ENCODE measurements around the gene XYLT2.

Gene XYLT2

DNA sequence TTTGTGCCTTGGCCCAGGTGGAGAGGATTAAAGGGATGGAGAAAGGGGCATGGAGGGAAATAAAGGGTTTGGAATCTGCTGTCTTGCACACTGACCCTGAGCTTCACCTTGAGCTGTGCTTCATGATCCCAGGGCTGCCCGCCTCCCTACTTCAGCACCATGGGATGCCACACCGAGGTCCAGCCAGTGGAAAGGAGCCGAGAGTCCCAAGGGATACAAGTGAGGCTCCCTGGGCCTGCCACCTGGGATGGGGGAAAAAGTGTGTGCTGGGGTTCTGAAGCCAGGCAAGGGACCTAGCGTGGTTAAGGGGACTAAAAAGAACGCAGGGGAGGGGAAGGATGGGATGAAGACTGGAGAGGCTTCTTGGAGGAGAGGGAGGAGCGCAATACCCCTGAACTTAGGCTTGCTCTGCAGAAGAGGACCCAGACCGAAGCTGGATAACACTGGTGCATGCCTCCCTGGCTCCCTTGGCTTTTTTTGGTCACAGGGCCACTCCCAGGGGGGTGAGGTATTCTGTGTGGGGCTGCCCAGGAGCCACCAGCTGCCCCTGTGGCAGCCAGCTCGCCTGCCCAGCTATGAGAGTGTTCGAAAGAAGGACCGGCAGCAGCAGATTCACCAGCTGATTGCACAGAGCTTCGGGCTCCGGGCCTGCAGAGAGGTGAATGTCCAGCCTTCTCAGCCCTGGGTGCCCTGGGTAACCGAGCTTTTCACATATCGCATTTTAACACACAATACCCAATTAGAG is 19.9 kb downstream of the XYLT2 start:
- DNase-seq = no peak

DNA sequence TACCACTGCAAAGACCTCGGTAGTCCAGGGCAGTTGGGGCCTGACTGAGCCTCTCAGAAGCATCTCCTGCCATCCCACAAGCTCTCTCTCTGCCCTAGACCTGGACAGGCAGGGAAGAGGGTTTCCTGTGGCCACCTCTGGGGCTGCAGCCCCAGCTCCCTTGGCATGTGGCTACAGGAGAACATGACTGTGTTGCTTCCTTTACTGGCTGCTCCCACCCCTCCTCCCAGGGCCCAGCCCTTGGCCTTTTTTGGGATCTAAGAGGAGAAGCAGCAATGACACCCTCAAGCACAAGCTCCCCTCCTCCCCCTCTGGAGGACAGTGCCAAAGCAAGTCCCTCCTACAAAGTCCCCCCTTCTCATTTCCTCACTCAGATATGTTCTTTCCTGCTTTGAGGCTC is 21.5 kb downstream of the XYLT2 start:
- no peak for DNase-seq

DNA sequence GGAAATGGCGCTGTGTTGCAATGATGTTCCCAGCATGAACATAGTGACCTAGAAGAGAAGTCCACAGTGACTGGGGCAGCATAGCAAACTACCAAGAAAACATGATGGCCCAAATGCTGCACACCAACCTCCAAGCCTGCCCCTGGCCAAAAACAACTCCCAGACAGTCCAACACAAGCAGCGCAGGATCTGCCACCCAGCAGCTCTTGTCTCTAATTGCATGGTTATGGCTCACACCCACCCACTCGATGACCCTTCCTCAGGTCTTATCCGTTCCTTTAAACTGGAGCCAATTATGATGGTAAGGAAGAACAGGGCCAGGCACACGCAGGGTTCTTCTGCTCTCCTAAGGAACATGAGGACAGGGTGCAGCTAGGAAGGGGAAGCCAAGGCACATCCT is 24.1 kb downstream of the XYLT2 start:
- no peak for DNase-seq

DNA sequence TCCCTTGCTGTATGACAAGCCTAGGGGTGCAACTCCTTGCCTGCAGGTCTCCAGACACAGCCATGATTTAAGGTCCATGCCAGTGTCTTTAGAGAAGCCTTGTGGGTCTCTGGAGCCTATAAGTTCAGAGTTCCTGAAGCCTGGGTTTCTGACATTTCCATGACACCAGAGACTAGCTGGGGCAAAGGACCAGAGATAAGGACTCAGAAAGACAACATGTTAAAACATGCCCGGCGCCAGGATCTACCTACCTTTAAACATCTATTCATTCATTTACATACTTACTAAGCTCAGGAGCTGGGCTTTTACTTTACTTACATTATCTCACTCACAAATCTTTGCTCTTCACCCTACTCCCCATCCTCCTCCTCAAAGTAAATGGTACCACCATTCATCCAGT is 25.6 kb downstream of the XYLT2 start:
- no peak for DNase-seq

DNA sequence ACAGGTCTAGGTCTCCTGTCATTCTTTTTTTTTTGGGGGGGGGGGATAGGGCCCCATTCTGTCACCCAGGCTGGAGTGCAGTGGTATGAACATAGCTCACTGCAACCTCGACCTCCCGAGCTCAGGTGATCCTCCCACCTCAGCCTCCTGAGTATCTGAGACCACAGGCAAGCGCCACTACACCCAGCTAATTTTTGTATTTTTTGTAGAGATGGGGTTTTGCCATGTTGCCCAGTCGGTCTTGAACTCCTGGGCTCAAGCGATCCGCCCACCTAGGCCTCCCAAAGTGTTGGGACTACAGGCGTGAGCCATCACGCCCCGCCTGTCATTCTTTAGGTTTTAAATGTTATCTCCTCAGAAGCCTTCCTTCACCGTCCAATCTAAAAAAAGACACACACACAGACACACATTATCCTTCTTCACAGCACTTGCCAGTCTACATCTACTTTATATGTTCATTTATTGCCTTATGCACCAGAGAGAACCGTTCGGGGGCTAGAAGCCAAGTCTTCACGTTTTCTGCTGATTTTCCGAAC is 26.4 kb downstream of the XYLT2 start:
- peak in 3 of 4 experiments; percentile 8 to 41 (median 17) for DNase-seq

DNA sequence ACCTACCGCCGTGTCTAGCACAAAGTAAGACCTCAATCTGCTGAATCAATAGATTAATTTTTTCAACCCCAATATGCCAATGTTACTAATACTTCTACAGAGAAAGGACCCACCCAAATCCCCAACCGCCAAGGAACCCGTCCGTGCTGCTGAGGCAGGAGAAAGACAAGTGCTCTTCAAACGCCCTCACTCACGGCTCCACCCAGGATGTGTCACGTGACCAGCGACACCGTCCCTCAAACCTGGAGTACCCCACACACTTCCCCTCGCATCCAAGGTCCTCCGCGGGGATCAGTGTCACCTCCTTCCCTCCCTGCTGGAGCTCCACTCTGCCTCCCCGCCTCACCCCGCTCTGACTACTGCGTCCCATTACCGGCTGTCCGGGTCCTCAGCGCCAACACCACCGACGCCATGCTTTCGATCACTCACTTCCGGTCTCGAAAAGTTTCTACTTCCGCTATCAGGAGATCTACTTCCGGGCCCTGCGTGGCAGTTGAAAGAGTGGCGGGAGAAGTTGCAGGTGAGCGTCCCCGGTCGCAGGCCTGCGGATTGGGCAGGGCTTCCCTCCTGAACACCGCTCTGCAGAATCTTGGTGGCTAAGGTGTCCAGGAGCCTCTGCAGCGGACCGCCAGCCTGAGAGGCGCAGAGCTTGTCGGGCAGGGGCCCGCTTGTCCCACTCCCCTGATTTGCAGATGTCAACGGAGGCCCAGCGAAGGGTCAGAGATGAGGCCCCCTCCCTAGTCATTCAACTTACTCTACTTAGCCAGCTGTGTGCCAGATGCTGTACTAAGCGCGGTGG is 27.0 kb downstream of the XYLT2 start, which contains the start of the genes EME1 and MRPL27:
Gene EME1, plus strand, starts transcription at position 472 of the 799 bp plus-strand sequence. CDS start 1,980 bp downstream, outside the sequence.
Gene MRPL27, minus strand, starts transcription at position 427 of the 799 bp plus-strand sequence. Its CDS starts 14 bp downstream, at position 413.
- DNase-seq = peak; percentile 87 to 93 (median 90)

DNA sequence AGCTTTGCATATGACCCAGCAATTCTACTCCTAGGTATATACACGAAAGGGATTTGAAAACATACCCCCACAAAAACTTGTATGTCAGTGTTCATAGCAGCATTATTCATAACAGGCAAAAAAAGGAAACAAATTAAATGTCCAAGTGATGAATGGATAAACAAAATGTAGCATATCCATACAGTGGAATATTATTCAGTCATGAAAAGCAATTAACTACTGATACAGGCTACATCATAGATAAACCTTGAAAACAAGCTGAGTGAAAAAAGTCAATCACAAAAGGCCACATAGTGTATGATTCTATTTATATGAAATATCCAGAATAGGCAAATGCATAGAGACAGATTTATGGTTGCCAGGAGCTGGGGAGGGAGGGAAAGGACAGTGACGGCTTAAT is 27.8 kb downstream of the XYLT2 start:
- no peak for DNase-seq

DNA sequence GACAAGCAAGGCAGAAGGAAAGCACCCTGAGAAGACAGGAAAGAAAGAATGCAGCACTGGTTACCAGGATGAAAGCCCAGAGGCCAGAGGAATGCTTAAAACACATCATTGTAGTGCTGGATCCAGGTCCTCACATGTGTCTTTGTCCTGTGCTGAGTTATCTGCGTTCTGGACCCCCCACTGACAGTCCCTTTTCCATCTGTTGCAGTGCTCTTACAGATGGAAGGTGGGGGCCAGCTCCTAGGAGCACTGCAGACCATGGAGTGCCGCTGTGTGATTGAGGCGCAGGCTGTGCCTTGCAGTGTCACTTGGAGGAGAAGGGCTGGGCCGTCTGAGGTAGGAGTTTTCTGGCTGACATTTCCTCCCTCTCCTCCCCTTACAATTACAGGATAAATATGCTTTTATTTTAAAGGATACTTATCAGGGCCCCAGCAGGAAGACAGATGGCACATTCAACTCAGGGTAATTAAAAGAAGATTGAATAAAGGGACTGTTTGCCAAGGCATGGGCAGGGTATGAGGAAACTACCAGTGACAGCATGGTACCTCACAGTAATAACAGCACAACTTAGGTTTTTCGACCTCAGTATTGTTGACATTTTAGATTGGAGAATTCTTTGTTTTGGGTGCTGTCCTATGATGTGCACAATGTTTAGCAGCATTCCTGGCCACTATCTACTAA is 30.1 kb downstream of the XYLT2 start:
- no peak for DNase-seq

DNA sequence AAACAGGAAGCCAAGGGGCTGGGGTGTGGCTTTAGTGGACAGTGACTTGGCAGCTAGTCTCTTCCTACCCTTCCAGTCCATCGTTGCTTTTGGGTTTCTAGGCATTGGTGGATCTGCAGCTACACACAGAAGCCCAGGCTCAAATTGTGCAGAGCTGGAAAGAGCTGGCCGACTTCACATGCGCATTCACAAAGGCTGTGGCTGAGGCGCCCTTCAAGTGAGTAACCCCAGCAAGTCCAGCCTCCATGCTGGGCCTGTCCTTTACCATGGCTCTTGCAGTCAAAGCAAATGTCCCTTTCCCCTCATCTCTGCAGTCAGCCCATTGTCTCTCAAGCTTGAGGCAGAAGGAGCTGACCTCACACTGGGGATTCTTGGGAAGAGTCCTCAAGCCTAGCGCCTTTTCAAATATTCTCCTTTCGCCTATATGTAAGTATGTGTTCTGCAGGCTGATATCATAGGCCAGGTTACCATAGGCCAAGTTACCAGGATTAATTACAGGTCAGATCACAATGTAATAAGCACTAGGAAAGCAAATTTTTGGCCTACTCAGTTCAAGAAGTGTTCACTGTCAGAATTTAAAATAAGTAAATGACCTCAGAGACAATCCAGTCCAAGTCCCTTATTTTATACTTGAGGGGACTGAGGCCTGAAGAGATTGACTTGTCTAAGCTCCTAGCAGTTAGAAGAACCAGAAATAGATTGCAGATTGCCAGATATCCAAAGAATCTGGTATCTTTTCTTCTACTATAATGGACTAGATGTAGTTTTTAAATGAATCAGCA is 33.6 kb downstream of the XYLT2 start:
- no peak for DNase-seq

DNA sequence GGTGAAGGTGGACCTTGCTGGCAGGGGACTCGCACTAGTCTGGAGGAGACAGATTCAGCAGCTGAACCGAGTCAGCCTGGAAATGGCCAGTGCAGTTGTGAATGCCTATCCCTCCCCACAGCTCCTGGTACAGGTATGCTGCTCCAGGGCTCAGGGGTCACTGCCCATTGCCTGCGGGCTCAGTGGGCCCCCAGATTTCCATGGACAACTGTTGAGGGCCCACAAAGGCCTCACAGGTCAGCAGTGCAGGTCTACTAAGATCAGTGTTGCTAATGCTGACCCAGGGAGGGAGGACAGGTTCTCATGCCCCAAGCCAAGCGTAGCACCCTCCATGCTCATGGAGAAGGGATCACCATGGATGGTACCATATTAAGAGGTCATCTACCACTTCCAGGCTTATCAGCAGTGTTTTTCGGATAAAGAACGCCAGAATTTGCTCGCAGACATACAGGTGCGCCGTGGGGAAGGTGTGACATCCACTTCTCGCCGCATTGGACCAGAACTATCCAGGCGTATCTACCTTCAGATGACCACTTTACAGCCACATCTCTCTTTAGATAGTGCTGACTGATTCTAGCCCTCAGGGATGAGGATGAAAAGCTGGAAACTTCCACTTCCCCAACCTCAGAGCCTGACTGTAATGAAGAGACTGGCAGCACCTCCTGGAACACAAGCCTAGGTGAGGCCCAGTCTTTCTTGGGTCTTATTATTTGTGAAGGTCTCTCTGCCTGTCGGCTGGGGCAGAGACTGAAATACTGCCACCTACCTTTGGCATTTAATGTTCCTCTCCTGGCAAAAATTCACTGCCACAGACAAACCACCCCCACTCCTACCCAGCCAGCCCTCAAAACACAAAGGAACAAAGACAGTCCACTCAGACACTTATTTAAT is 34.7 kb downstream of the XYLT2 start:
- peak in 1 of 4 experiments; percentile 14 for DNase-seq

DNA sequence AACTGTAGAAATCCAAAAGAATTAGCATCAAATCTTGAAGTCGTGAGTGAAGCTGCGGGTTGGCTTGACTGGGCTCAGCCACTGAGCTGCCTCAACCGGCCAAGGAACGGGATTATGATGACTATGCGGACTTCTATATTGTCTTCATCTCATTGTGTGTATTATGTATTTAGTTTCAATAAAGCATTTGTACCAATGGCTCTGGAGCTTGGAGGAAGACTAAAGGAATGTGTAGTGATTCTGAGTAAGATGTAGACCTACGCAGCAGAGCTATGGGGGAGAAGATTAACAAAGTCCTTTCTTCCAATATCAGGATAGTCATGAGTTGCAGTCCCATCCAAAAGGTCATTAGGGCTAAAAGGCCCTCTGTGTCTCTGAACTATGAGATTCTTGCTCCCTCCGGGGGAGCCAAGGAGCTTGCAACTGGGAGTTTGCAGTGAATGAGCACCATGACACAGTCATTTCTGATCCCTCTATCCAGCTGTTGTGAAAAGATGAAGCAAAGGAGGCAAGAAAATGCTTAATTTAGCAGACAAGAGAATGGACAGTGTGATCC is 35.4 kb downstream of the XYLT2 start:
- DNase-seq = no peak

DNA sequence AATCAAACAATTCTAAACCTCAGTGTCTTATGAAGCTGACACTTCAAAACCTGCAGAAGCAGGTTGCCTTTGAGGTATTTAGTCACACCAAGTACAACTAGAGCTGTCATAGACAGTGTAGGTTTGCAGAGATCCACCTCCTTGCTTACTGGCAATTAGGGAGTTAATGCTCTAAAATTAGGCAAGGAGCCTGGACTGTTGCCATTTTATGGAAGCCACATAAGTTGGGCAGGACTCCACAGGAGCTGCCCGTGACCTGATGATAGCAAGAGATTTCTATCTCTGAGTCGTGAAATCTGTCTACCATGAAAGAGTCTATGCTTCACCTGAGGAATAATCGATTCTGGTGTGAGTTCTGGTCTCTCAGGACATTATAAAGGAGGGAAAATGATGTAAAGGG is 36.0 kb downstream of the XYLT2 start:
- DNase-seq = no peak

DNA sequence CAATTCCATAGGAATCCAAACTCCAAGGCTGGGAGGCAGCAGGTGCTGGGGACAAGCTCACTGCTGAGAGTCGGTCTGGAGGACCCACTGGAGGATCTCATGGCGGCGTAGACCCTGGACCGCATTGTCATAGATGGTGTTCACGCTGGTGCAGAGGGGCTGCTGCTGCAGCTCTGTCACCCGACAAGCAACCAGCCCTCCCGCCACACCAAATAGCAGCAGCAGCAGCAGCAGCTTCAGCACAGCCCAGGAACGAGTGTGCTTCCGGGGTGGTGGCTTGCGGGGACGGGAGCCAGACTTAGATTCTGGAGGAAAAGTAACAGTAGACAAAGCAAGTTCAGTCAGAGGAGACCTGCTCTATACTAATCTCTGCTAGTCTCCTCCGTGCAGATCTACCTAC is 37.0 kb downstream of the XYLT2 start:
- no peak for DNase-seq

DNA sequence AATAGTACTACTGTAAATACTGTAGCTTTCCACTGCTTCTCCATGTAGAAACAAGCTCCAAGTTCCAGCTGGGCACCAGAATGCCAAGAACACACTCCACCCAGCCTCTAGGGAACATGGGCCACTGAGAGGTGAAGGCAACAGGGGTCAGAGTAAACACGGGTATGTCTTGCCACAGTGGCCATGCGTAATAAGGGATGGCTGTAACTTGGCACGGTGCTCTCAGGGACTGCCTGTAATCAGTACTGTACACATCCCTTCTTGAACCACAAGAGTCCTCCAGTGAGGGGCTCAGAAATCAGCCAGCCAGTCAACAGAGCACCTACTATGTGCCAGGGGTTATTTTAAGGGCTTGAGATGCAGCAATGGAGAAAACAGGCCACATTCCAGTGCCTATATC is 40.6 kb downstream of the XYLT2 start:
- no peak for DNase-seq

DNA sequence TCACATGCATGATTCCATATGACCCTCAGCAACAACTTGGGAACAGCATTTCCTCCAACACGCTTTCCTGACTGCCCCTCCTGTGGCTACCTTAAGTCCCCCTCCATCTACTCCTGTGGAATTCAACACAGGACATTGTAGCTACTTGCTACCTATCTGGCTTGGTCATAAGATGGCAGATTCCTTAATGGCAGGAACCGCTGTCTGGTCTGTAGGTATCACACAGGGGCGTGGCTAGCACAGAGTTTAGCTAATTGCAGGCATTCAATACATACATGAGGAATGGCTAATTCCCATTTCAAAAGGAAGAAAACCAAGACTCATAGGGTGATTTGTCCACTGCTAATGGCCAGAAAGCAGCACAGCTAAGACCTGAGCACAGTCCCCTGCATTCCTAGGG is 42.8 kb downstream of the XYLT2 start:
- DNase-seq = no peak

DNA sequence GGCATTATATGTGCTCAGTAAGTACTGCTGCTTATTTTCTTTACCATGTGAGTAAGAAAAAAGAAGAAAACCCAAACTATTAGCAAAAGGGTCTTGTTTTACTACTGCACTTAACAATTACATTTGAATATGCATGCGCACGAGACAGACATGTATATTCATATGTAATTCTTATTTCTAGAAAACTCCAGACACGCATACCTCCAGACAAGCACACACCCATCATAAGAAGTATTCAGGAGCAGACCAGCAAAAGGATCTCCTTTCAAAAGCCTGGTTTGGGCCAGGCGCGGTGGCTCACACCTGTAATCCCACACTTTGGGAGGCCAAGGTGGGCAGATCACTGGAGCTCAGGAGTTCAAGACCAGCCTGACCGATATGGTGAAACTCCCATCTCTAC is 43.6 kb downstream of the XYLT2 start:
- no peak for DNase-seq

DNA sequence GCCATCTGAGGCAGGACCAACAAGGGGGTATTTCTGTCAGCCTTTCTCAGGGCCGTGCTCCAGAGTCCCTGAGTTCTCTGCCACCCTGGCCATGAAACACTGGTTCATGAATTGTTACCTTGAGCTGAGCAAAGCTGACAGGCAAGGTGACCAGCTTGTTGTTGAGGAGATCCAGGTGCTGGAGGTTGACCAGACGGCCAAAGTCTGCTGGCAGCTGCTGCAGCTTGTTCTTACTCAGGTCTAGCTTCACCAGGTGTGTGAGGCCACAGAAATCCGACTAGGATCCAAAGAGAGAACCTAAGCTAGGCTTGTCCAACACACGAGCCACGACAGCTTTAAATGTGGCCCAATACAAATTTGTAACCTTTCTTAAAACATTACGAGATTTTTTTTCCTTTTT is 46.7 kb downstream of the XYLT2 start:
- no peak for DNase-seq

DNA sequence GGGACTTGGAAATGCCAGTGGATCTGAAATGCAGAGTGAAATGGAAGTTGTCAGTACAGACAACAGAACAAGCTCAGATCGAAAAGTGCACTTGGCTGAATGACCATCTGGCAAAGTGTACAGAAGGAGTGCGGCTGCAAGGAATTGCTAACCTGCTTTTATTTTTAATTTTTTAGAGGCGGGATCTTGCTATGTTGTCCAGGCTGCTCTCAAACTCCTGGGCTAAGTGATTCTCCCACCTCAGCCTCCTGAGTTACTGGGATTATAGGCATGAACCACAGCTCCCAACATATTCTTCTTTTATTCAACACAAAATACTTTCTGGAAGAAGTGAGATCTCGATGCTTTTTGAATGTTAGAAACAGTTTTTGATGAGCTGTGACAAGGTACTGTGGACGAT is 47.8 kb downstream of the XYLT2 start:
- no peak for DNase-seq

DNA sequence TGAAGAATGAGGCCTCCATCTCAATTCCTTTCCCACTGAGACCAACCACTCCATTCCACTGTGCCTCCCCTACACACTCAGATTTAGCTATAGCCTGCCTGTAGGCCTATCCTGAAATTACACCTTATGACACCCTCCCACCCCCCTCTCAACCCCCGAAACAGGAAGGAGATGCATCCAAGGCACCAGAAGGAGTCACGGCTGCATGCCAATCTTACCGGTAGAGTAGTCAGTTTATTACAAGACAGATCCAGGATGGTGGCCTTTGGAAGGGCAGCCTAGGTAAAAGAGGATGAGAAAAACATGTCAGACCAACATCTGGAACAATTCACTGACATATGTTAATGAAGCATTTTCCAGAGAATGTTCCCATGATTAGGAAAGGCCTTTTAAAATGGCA is 48.8 kb downstream of the XYLT2 start:
- DNase-seq = peak in 2 of 4 experiments; percentile 11 to 20

DNA sequence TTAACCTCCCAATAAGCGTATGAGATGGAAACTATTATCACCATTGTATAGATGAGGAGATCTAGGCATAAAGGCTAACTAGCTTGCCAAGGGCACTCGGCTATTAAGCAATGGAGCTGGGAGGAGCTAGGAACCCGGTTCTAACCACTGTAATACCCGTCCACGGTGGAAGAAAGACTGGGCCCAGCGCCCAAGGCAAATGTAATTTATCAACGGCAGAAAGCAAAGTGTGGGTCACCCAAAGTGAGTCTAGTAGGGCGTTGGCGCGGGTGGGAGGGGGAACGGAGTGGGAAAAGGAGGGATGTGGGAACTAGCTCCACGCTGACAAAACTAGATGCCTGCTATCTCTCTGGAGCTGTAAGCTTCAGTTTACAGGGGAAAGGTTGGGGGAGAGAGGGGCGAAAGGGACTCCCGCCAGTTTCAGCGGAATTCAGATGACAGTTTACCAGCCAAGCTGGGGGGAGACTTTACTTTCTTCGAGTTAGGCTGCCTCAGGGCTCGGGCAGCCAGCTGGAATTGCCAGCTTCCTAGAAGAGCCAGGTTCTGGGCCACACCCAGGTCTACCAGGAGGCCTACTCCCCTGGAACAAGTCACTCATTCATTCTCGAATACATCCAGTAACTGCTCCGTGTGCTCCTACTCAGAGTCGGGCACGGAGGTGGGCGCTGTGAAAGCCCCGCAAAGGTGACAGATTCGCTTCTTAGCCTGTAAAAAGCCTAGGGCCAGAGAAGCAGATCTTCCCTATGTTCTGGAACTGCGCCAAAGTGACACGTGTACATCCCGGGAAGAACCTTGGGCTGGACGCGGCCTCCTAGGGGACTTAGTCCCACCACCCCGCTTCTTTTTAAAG is 50.6 kb downstream of the XYLT2 start:
- peak; percentile 61 to 77 (median 69) for DNase-seq
